Cardiac septum (tissue), 1 donor: Measurements from ENCODE around the gene VSTM2L. TPM values are rescaled to one million over a fixed set of nuclear protein-coding genes. Genes with fewer than 3 reads are reported as not detected.

Experiments
- DNase-seq: peaks from one replicate; pipeline ENCODE4 v3.0.0-alpha.2; 2020; ENCODE audit warnings: low spot score
- intact Hi-C: fragments of 100-400 bp; cut with DNase I; formaldehyde crosslinking; loops from one replicate; pipeline ENCODE4 v1.14.0; 2022
- total RNA-seq: library from RNA; stranded (reverse); fragmentation: NEBNext Ultra II Directional; extraction: Animal tissue kit (Norgen Biotek cat#: 25700); gene quantifications from one replicate; pipeline ENCODE4 v1.2.1, GENCODE V29; 2021
- donor health status: DM: no; HTN: no; CAD: no.

The VSTM2L gene
- total RNA-seq, 1 donor from 2014 or later: 11.1 TPM

DNA sequence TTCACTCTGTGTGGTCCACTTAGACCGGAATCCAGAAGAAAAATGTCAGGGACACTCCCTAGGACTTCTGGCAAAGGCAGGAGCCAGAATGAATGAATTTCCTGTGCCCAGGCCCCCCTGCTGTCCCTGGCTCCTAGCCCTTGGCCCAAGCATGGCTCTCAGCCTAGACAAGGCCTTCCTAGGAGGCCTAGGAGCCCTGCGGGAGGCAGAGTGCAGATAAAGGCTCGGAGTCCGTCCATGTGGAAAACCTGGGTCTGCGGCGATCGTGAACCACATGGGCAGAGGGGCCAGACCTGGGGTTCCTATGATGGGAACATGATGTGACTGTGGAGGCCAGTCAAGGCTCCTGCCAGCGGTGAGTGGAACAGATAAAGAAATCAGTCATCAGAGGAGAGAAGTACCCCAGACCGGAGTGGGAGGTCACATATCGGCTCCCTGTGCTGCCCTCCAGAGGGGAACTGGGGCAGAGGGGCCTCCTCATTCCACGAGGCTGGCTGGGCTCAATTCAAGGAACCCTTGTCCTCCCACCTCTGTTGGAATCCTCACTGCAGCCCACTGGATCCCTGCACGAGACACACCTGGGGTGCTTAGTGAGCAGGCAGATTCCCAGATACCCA, 5.9 kb upstream of the VSTM2L start:
- no peak for DNase-seq
- intact Hi-C loops: loop anchor here (5.0 kb wide), 1 partner anchor 140 kb away; no protein-coding TSS in a partner anchor

GRCh38 chr20:37898233-37899104, 4.5 kb upstream of the VSTM2L start:
- DNase-seq: no peak
- intact Hi-C loops: loop anchor here (5.0 kb wide), 1 partner anchor 141 kb away; no protein-coding TSS in a partner anchor

- intact Hi-C loops: loop anchor here (5.0 kb wide), 2 partner anchors 93 to 142 kb away; no protein-coding TSS in a partner anchor
- DNase-seq: no peak
These were observed 3.6 kb upstream of the VSTM2L start for GRCh38 chr20:37899105-37900045.

GRCh38 chr20:37901240-37901639, 1.7 kb upstream of the VSTM2L start:
- intact Hi-C loops: loop anchor here (5.0 kb wide), 1 partner anchor 91 kb away; no protein-coding TSS in a partner anchor
- DNase-seq: no peak

GRCh38 chr20:37901654-37902503, 1.0 kb upstream of the VSTM2L start:
- intact Hi-C loops: loop anchor here (5.0 kb wide), 1 partner anchor 90 kb away; no protein-coding TSS in a partner anchor
- no peak for DNase-seq

DNA sequence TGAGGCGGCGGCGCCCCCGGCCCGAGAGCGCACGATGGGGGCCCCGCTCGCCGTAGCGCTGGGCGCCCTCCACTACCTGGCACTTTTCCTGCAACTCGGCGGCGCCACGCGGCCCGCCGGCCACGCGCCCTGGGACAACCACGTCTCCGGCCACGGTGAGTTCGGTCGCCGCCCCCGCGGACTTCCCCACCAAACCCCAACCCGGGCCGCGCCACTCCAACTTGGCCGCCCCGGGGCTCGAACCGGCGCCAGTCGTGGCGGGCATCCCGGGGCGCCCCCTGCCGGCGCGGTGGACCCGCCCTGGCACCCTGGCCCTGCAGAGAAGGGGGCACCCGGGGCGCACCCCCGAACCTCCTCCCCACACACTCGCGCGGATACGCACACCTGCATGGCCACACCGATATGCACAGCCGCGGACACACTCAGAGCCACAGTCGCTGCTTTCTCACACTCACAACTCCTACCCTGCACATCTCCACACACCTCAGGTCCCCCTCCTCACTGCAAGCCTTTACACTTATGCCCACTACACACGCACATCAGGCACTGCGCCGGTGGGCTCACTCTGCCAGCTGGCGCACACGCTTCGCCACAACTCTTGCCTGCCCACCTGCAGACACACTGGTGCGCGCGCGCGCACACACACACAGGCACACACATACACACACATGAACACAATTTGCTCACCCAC, 535 bp downstream of the VSTM2L start:
- no peak for DNase-seq
- intact Hi-C loops: loop anchor here (5.0 kb wide), 1 partner anchor 89 kb away; no protein-coding TSS in a partner anchor

GRCh38 chr20:37904008-37904642, 1.2 kb downstream of the VSTM2L start:
- intact Hi-C loops: loop anchor here (5.0 kb wide), 1 partner anchor 88 kb away; no protein-coding TSS in a partner anchor

DNA sequence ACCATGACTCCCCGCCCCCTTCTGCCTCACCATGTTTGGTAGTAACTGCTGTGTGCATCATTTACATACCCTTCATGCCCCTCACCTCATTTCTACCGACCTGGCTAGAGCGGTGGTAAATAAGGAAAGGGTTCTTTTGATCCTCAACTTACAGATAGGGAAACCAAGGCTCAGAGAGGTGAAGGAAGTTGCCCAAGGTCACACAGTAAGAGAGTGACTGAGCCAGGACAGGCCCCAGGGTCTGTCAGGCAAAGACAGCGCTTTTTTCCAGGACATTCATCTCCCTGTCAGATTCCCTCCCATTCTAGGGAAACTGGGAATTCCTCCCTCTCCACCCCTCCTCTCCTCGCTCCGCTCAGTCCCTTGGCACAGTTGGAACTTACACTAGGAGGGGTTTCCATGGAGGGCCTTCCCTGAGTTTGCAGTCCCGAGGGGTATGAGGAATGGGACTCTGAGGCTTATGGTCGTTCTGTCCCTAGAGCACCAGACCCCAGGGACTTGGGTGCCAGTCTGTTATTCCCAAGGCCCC, 2.0 kb downstream of the VSTM2L start:
- intact Hi-C loops: loop anchor here (5.0 kb wide), 1 partner anchor 87 kb away; no protein-coding TSS in a partner anchor
- no peak for DNase-seq

More at GRCh38 chr20:37904008-37904642, 1.2 kb downstream of the VSTM2L start:
- no peak for DNase-seq

- no peak for DNase-seq
- intact Hi-C loops: no loop called here
These were observed 3.0 kb downstream of the VSTM2L start for GRCh38 chr20:37905671-37906613.

GRCh38 chr20:37907330-37907676, 4.4 kb downstream of the VSTM2L start:
- intact Hi-C loops: no loop called here

GRCh38 chr20:37907677-37908401, 4.9 kb downstream of the VSTM2L start:
- DNase-seq: no peak
- intact Hi-C loops: no loop called here

More at GRCh38 chr20:37907330-37907676, 4.4 kb downstream of the VSTM2L start:
- DNase-seq: no peak

DNA sequence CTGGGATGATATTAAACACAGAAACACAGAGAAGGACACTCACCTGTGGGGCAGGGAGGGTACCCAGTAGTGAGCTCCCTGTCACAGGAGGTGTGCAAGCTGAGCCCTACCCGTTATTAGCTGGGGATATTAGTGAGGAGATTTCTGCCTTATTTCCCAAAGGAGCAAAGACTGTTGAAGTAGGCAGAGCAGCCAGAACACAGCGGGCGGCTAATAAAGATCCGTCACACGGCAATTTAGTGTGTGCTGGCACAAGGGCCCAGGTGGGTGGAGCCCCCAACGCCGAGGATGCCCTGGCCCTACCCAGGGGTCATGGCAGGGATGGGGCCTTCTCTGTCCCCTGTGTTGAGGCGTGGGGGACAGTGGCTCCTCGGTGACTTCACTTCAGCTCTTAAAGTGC, 8.3 kb downstream of the VSTM2L start:
- no peak for DNase-seq
- intact Hi-C loops: no loop called here

- intact Hi-C loops: no loop called here
- no peak for DNase-seq
These were observed 8.9 kb downstream of the VSTM2L start for GRCh38 chr20:37911838-37912281.

DNA sequence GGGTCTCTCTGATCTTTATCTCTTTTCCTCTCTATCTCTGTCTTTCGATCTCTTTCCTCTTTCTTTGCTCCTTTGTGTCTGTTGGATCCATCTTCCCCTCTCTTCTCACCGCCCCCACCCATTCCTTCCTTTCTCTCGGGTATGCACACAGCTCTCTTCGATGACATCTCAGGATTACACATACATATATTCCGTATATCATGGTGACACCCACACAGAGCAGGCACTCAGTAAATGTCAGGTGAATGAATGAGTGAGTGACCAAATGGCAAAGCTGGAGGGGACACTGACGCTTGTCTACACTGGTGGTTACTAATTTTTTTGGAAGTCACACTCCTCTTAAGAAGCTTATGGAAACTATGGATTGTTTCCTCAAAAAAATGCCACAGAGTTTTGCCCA, 9.9 kb downstream of the VSTM2L start:
- intact Hi-C loops: no loop called here
- DNase-seq: no peak

DNA sequence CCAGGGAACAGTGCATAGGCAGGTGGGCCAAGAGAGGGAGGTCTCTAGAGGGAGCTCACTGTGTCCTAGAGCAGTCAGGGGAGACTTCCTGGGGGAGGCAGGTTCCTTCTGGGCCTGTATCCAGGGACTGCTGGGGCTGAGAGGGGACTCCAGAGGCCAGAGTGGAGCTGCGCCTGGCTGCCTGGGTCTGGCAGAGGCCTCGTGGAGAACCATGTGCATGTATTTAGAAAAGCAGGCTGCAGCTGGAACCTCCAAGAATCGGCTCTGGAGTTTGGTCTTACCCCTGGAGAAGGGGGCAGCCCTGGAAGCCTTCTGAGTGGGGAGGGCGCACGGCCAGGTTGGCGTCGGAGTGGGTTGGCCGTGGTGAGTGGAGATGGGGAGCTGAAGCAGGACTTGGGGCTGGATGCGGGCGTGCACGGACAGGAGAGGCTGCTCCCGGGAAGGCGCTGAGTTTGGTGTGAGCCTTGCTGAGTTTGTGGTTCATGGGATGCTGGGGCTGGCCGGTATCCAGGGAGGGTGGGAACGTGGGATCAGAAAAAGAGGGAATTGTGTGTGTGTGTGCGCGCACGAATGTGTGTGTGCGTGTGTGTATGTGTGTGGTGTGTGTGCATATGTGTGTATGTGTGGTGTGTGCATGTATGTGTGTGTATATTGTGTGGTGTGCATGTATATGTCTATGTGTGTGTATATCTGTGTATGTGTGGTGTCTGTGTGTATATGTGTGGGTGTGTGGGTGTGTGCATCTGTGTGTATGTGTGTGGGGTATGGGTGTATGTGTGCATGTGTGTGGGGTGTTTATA, 10.8 kb downstream of the VSTM2L start:
- intact Hi-C loops: no loop called here
- DNase-seq: no peak
